ENCODE measurements around the gene VWA2.
A peak's percentile ranks its signal among the peaks of the same experiment; 100 is the strongest.

VWA2 gene

GRCh38 chr10:114301177-114301576 lies 62.1 kb downstream of the VWA2 start:
- no peak for DNase-seq

- DNase-seq = no peak
Measured at GRCh38 chr10:114301951-114302710, 63.1 kb downstream of the VWA2 start.

GRCh38 chr10:114303556-114303955 lies 64.5 kb downstream of the VWA2 start:
- DNase-seq = no peak

- peak; percentile 81 for DNase-seq
Measured at GRCh38 chr10:114304017-114304570, 65.0 kb downstream of the VWA2 start.

- peak; percentile 33 for DNase-seq
Measured at GRCh38 chr10:114304571-114305421, 65.7 kb downstream of the VWA2 start.

GRCh38 chr10:114305521-114305925 lies 66.5 kb downstream of the VWA2 start:
- DNase-seq = no peak

GRCh38 chr10:114306116-114306973 lies 67.3 kb downstream of the VWA2 start:
- no peak for DNase-seq

- no peak for DNase-seq
Measured at GRCh38 chr10:114307731-114308130, 68.7 kb downstream of the VWA2 start.

- DNase-seq = no peak
Measured at GRCh38 chr10:114308531-114309363, 69.7 kb downstream of the VWA2 start.

GRCh38 chr10:114309364-114309651 lies 70.3 kb downstream of the VWA2 start:
- no peak for DNase-seq

GRCh38 chr10:114310346-114310745 lies 71.3 kb downstream of the VWA2 start:
- no peak for DNase-seq

GRCh38 chr10:114311023-114311422 lies 72.0 kb downstream of the VWA2 start:
- DNase-seq = no peak

- DNase-seq = no peak
Measured at GRCh38 chr10:114311496-114312209, 72.6 kb downstream of the VWA2 start.

GRCh38 chr10:114313139-114313538 lies 74.1 kb downstream of the VWA2 start:
- no peak for DNase-seq

GRCh38 chr10:114313866-114314265 lies 74.8 kb downstream of the VWA2 start:
- DNase-seq = no peak

GRCh38 chr10:114315566-114316420 lies 76.7 kb downstream of the VWA2 start:
- DNase-seq = no peak

- no peak for DNase-seq
Measured at GRCh38 chr10:114316744-114317143, 77.7 kb downstream of the VWA2 start.

- no peak for DNase-seq
Measured at GRCh38 chr10:114319406-114320248, 80.6 kb downstream of the VWA2 start.
